Measurements from ENCODE around the gene GPER1.
"Not testable (repeated sequence)": the region's sequence is repeated elsewhere in the genome, so short reads cannot be mapped to it uniquely, and the experiment has no call there.

Gene GPER1

GRCh38 chr7:1087952-1088920 lies at the start of gene GPER1:
TSS of gene GPER1 (plus strand) at chr7:1088113. CDS start at chr7:1091729, 3,616 bp downstream.
- peak; percentile 83 for DNase-seq (ENCODE audit: low spot score)

GRCh38 chr7:1040233-1040632 lies 47.7 kb upstream of the GPER1 start:
- DNase-seq (ENCODE audit: low spot score): not testable (repeated sequence)

- peak; percentile 80 for DNase-seq (ENCODE audit: low spot score)
Measured at GRCh38 chr7:1040790-1041189, 47.1 kb upstream of the GPER1 start.

DNA sequence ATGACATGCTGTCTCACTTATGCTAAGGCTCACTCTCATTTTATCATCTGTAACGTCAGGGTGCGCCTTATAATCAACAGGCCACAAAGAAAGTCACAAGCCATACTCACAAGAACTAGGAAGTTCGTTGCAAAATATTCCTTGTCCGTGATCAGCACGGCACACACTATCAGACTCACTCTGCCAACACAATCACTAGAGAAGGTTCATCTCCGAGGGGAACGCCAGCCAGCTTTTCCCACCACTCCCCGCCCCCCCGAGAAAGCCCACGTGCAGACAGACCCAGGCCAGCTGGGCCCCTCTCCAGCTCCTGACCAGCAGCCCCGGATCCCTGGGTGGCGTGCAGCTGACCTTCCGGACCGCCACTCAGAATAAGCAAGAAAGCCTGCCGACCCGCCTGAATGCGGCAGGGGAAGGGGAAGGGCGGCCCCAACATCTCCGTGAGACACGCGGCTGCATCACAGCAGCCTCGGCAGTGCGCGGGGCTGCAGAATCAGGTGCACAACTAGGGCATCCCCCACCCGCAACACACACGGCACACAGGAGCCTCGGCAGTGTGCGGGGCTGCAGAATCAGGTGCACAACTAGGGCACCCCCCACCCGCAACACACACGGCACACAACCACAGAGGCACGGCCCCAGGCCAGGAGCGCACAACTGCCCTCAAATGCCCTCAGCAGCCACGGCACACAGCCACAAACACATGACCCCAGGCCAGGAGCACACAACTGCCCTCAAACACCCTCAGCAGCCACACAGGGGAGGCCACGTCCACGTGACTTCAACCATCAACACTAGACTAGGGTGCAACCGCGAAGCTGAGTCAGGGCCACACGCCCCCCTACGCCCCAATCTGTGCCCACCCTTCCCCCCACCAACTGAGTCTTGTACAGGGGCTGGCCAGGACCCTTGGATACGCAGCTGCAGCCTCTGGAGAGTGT lies 46.1 kb upstream of the GPER1 start:
- no peak for DNase-seq (ENCODE audit: low spot score)

DNA sequence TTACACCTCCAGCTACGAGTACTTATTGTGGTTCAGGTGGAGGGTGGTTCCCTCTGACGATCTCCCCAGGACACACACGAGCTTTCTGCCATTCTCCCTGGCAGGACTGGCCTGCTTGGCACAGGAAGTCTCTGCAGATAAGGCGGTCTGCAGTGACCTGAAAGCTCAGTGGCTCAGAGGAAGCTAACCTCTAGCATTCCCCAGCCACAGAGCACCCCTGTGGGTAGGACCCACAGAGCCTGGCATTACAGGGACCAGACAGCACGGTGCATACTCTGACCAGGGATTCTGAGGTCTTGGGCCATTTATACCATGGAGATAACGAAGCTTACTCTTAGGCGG lies 45.5 kb upstream of the GPER1 start:
- no peak for DNase-seq (ENCODE audit: low spot score)

DNA sequence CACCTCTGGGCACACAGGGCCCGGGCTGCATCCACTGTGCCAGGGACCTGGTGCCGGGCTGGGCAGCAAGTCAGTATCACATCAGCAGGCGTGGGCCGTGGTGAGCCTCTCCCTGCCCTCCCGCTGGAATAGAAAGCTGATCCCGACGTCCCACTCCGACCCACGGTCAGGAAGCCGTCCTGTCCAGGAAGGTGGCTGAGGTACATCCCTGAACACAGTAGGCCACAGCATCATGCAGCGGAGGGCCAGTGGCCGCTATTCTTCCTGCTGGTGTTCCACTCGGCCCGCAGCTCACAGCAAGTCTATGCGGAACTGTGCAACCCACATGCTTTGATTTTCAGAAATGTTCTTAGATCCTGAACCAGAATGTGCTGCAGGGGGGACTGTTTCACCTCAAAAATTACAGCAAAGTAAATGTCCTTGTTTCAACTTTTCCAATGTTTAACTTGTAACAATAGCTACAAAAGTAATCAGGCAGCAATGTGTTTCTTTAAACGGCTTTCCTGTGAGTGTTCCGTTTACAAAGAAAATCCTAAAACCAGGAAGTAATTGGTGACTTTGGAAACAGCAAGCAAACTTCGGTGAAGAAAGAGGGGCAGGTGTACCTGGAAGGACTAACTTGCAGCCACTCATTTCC lies 44.2 kb upstream of the GPER1 start:
- no peak for DNase-seq (ENCODE audit: low spot score)

GRCh38 chr7:1044189-1045068 lies 43.5 kb upstream of the GPER1 start, which contains the start of gene GPR146:
TSS of gene GPR146 (plus strand) at chr7:1044546. CDS start at chr7:1057516, 12,970 bp downstream.
- peak; percentile 100 for DNase-seq (ENCODE audit: low spot score)

DNA sequence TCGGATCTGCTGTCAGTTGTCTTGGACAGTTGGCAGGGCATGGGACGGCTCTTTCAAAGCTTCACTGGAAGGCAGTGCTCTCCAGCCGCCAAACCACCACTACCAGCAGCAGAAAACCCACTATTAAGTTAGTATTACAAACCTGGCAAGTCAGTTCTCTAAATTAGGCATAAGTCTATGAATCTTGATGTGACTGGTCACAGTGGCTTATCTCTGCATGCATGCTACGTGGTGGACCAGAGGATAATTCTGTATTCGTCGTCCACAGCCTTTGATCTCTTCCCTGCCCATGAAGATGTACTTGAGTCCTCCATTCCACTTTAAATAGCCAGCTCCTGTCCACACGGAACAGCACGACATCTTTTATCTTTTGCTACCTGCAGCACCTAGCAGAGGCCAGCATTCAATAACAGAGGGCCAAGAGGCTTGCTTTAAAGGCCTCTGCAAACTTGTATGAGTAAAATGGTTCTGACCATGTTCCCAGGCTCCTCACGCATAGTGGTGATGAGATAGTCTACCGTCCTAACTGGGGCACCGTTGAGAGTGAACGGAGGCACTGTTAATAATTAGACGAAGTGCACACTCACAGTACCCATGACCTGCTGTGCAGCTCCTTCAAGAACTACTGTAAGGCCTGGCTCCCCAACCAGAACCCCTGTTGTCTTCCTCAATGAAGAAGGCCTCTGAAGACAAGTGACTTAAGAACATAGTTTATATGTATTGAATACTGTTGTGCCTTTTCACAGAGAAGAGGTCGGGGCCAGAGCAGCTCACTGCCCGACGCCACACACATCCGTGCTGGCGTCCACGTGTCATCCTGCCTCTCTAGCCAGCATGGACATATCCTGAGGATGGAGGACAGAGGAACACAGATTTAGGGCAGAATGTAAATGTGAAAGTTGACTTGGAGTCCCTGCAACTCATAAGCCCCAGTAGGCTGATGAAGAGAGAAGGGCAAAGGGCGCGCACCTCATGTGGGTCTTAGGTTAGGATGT lies 42.5 kb upstream of the GPER1 start:
- DNase-seq (ENCODE audit: low spot score): no peak

DNA sequence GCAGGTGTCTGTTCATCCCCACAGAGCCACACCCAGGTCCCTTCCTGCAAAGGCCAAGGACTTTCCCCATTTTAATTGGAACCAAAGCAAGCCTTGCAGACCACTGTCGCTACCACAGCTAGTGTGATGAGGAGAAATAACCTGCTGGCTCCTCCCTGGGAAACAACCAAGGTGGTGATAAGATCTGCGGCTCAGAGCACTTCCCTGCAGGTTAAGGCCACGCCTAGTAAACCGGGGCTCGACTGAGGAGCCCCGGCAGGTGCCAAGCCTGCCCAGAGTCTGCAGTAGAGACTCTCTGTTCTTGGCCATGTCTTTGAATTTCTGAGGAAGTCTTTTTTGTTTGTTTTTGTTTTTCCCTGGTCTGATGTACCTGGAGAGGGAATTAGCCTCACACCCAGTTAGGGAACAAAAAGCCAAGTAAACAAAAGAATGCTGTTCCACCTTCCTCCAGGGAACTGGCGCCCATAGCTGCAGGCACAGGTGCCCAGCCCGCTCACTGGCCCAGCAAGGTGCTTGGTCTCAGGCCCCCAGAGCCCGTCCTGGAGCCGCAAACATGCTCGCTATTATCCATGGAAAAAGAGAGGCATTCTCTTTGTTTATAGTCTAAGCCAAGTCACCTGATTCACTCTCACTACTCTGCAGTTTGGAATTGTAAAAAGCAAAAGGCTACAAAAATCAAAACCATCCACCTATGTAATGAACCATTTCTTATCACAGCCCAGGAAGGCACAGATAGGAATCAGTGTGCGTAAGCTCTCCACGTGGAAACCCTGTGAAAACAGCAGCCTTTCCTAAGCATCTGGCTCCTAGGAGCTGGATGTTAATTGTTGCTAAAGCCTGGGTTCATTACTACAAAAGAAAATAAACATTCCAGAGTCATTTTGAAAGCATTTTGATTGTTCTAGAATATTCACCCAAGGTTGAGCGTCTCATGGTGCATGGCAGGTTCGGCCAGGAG lies 40.9 kb upstream of the GPER1 start:
- DNase-seq (ENCODE audit: low spot score): no peak

DNA sequence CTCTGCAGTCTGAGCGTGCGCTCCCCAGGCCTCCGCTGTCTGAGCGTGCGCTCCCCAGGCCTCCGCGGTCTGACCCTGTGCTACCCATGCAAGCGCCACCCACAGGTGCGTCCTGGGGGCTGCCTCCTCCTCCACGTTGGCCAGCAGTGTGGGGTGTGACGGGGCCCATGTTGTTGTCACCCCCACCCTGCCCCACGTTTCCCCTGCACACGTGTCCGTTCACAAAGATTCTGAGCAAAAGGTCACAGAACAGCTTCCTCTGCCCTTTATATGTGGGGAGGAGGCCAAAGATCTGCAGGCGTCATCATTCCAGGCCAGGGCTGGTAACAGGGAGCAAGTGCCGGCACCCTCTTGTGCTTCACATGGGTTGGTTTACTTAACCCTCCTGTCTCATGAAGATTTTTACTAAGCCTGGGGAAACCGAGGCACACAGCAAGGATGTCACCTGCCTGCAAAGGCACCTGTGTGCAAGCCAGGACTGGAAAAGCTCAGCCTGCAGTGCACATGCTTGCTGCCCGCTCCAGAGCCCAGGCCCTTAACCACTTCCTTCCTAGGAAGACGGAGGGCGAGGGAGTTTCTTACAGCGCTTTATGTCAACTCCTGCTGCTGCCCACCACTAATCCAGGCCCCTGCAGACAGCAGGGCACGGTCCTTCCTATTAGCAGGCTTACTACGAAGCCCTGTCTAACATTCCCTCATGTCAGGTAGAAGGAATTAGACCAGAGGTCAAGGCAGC lies 38.7 kb upstream of the GPER1 start:
- DNase-seq (ENCODE audit: low spot score): no peak

DNA sequence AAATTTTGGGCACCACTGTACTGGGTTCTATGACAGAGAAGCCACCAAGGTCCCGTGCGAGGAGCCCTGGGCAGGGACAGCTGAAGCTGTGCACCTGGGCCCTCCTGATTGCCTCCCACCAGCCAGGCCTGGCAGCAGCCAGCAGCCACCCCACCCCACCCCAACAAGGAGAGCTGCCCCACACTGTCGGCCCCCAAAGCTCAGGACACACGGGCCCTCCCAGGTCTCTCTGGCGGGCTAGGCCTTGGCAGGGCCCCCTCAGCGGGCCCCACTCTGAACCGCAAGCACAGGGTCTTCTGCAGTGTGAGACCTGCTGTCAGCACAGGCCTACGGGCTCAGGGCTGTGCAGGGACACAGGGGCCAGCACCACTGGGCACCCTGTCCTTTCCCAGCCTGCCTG lies 38.1 kb upstream of the GPER1 start:
- DNase-seq (ENCODE audit: low spot score): no peak

DNA sequence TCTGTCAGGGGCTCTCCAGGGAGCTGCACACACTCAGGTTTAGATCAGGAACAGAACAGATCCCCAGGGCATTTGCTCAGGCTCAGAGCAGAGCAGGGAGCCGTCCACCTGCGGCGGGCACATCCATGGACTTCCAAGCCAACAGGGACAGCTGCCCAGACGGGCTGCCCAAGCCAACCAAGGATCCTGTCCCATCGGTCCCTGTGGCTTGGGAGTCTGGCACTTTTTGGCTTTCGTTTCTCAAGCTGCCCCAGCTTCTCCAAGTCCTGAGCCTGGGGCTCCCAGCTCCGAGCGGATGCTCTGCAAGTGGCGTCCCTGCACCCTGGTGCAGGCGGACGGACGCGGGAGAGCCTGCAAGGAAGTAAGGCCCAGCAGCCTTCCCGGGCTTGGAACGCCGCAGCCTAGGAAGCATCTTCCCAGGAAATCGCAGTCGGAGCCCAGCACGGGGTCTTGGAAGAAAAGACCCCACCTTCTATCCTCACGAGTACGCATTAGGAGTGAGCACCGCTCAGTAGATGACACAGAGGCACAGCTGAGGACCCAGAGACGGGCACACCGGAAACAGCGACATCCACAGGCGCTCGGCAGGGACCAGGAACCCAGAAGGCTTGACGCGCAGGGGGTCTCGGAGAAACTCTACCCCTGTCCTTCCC lies 37.5 kb upstream of the GPER1 start:
- DNase-seq (ENCODE audit: low spot score): no peak

GRCh38 chr7:1050956-1051690 lies 36.8 kb upstream of the GPER1 start:
- DNase-seq (ENCODE audit: low spot score): no peak

- no peak for DNase-seq (ENCODE audit: low spot score)
Measured at GRCh38 chr7:1052031-1052818, 35.7 kb upstream of the GPER1 start.

- no peak for DNase-seq (ENCODE audit: low spot score)
Measured at GRCh38 chr7:1053002-1053411, 34.9 kb upstream of the GPER1 start.

DNA sequence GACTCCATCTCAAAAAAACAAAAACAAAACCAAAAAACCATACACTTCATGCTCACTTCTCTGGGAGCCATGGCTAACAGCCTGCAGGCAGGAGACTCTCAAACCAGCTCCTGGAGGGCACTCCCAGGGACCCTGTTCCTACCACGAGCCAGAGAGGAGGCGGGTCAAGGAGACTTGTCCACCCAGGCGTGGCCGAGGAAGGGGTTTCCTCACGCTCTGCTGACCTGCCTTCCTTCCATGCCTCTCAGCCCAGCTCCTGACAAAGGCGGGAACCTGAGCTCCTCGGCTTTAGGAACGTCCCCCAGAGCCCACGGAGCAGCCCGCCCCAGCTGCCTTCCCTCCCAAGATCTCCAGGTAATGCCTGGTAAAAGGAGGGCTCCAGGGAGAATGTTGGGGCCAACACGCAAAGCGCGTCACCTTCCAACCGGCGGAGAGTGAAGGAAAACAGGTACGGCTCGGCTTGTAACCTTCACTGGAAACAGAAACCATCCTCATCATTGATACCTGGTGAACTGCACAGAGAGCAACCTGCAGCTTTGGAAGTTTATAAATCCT lies 34.0 kb upstream of the GPER1 start:
- DNase-seq (ENCODE audit: low spot score): no peak

All from AG08396 (cell line).